Inferior parietal cortex (tissue), 1 donor: Measurements from ENCODE around the gene MAN1A1.

Experiments
- DNase-seq: peaks from one replicate; pipeline ENCODE4 v3.0.0-alpha.2; 2016; ENCODE audit errors: extremely low spot score

The MAN1A1 gene

DNA sequence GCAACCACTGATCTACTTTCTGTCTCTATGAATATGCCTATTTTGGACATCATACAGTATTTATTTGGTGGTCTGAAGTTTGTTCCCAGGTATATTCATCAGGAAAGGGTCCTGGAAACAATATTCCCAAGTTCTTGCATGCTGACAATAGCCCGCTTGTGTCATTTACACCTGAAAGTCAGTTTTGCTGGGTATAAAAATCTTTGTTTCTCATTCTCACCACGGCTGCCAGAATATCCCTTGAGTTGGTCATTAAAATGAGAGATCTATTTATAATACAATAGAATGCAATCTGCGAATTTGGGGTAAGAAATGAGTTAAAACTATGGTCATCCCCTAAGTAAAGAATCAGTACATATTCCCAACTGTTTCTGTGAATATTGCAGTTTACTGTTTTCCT, 79.0 kb downstream of the MAN1A1 start:
- DNase-seq, result no peak

DNA sequence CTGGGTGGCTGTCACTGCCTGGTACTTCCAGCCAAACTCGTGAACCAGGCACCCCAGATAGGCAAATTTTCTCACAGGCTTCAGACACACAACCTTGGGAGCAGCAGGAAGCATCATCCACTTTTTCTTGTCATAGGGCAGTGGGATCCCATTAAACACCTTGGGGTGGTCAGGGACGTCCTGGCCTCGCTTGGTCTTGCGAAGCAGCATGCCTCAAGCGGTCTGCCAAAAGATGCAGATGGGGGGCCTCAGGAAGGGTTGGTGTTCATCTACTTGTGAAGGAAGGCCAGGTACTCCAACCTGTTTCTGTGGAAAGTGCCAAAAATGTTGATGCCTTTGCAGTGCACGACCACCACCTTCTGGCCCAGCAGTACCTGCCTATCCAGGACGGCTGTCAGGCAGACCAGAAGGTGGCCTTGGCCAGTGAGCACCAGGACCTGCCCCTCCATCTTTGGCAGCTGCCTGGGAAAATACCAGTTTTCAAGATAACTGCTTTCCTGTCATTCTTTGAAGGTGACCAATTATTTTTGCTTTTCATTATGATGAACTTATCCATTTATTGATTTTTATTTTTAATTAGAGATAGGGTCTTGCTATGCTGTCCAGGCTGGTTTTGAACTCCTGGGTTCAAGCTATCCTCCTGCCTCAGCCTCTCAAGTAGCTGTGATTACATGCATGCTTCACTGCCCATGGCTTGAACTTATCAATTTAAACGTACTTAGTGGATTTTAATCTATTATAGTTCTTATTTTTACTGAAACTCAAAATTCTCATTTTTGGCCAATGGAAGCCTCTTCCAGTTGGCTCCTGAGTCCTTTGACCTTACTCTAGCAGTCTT, 80.1 kb downstream of the MAN1A1 start:
- no peak for DNase-seq

DNA sequence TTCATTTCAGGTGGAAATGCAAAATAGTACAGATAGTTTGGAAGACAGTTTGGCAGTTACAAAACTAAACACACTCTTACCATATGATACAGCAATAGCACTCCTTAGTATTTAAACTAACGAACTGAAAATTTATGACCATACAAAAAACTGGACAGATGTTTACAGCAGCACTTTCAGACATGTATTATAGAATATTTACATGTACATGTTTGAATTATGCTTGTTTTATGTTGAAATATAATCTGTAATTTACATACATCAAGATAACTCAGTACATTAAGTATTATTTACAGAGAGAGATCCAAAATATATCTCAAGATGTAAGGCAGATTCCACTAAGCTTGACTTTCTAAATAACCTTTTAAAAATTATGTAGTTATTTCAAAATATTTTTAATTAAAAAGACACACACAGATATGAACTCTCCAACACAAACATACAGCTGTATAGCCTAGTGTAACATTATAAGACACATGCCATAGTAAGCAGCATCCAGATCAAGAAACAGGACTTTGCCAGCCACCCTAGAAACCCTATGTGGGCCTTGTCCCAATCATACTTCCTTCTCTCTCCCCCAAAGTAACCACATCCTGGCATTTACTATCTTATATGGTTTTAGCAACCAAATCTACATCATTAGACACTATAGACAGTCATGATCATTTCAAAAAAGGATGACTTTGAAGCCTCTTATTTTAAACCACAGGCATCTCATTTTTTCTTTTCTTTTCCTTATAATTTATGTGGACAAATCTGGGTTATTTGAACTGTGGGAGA, 82.2 kb downstream of the MAN1A1 start:
- DNase-seq, result no peak

DNA sequence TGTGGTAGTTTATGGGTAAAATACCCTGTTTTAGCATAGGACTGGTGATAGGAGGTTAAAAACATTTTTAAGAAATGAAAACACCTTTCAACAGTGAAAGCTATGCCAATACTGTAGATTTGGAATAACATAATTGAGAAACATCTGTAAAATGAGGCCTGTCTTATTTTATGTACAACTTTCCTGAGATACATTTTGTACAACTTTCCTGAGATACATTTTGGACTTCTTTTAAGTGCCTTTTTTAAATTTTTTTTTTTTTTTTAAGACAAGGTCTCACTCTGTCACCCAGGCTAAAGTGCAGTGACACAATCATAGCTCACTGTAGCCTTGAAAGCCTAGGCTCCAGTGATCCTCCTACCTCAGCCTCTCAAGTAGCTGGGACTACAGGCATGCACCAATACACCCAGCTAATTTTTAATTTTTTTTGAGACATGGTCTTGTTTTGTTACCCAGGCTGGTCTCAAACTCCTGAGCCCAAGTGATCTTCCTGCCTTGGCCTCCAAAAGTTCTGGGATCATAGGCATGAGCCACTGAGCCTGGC, 84.6 kb downstream of the MAN1A1 start:
- DNase-seq, result no peak

DNA sequence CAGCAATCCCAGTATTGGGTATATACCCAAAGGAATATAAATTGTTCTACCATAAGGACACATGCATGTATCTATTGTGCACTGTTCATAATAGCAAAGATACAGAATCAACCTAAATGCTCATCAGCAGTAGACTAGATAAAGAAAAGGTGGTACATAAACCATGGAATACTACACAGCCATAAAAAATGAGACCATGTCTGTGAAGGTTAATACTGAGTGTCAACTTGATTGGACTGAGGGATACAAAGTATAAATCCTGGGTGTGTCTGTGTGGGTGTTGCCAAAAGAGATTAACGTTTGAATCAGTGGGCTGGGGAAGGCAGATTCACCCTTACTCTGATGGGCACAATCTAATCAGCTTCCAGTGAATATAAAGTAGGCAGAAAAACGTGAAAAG, 86.9 kb downstream of the MAN1A1 start:
- no peak for DNase-seq

DNA sequence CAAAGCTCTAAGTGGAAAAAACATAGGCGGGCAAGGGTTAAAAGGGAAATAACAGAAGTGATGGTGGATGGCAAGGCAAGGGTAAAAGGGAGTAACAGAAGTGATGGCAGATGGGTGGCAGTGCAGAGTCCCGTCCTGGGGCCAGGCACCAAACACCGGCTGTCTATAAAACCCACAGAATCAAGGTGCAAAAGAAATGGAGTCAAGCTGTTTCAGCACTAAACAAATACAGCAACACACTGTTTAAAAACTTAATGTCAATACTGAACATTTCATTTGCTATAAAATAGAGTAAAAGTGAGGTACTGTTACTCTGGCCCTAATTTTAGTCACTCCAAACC, 87.6 kb downstream of the MAN1A1 start:
- no peak for DNase-seq

DNA sequence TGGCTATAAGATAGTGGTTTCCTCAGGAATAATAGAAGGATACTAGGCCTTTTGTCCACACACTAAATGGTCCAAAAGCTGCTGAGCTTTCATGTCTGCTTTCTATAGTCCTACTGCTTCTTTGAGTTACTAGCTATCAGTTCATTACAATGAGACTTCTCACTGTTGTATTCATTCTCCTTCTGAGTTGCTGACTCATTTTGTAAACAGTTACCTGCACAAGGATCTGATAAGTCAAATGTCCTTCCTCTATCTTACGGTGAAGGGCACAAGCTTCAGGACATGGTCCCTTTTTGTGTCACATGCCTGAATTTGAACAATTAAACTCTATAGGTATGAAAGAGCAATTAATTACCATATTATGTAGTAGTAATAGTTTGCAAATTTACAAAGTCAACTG, 90.5 kb downstream of the MAN1A1 start:
- no peak for DNase-seq

DNA sequence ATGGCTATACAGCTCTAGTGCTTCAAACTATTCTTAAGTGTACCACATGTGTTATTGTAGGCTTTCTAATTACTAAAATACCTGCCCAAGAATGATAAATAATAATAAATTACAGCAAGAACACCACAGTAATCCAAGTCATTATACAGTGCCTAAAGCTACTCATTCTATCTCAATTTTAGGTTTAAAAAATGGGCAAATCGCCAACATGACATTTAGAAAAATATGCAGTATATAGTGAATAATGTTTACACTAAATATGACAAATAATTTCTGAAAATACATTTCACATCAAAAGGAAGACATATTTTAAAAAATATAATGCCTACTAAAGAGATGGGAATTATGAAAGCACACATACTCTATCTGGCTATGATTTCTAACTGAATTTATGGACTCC, 91.8 kb downstream of the MAN1A1 start:
- no peak for DNase-seq

DNA sequence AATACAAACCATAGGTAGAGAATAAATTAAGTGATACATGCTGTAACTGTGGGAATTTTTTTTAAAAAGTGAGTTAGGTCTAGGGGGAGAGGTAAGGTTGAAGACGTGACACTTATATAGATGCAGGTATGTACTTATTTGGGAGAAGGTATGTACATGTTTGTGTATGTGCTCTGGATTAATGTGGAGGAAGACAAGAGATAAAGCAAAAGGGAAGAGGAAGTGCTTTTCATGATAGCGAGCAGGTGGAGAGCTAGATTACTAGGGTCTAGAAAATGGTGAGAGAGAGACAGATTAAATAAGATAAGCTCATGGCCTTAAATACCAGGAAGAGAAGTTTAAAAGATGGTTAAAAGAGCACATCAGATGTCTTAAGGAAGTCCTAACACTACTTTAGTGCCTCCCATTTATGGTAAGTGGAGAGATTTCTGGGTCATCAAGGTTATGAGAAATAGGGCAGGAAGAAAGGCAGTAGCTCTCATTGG, 92.5 kb downstream of the MAN1A1 start:
- DNase-seq, result no peak

DNA sequence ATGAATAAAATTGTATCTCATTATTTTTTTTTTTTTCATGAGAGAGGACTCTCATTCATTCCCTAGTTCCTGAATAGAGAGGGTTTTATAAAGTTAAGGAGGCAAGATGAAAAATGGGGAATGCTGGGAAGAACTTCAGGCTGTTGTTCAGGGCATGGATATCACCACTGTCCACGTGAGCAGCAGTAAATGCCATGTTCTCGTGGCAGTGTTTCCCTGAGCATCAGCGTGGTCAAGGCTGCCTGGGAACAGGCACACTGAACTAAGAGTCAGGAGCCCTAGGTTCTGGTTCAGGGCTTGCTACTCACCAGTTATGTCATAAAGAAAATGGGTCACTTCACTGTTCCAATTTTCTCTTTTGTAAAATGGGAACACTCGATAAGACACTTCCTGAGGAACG, 93.2 kb downstream of the MAN1A1 start:
- no peak for DNase-seq

DNA sequence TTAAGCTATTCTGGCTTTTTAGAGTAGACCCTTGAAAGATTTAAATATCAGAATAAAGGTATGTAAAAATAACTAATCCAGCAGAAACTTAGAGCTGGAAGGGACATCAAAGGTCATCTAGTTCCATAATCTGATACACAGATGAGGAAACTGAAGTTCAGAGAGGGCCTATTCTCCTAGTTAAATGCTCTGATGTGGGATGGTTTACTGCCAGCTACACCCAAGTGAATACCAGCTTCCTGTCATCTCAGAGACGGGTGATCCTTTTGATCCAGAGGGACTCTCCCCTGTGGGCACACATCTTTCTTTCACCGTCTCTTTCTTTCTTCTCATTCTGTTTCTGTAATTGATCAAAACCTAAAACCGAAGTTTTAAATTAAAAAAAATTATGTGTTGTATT, 94.1 kb downstream of the MAN1A1 start:
- no peak for DNase-seq

DNA sequence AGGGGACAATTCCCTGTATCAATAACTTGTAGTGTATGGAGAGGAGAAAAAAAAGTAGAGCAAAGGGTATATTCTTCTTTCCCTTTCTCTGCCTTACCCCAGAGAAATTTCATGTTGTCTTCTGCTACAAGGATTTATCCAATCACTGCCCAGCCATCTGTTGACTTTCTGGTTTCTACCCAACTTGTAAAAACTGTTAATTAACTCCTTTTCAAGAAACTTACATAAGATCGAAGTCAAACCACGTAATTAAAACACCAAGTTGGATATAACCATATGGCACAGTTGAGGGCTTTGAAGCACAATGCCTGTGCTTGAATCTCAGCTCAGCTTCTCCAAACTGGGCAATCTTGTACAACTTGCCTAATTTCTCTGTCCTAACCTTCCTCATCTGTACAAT, 99.5 kb downstream of the MAN1A1 start:
- no peak for DNase-seq

DNA sequence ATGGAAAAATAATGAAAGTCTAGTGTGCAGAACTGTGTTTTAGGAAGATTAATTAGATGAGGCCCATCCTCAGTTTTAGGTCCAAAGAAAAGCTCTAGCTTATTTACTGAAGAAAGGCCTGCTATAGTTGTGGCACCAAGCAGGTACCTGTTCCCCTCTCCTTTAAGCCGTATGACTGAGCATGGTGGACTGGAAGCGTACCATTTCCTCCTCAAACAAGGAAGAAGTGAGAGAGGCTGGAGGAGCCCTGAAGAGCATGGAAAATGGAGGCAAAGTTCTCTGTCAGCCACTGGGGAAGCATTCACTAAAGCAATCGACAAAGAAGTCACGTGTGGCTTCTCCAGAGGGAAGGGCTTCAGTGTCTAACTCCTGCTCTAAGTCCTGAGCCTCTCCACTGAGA, 100.2 kb downstream of the MAN1A1 start:
- DNase-seq, result no peak

DNA sequence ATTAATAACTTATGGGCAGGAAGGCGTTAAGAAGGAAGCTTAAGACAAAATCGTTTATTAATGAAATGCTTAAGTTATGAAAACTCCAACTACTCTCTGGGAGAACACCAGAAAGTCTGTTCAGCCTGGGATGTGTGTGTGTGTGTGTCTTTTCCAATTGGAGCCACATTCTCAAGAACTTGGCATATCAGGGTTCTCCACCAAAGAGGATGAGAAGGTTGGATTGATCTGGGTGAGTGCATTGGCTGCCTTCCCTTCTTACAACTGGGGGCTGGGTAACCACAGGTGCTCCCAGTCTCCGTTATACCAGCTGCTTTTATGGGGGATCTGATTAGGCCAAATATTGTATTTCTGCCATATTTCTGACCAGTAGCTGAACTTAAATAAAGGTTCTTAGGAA, 102.1 kb downstream of the MAN1A1 start:
- DNase-seq, result no peak

DNA sequence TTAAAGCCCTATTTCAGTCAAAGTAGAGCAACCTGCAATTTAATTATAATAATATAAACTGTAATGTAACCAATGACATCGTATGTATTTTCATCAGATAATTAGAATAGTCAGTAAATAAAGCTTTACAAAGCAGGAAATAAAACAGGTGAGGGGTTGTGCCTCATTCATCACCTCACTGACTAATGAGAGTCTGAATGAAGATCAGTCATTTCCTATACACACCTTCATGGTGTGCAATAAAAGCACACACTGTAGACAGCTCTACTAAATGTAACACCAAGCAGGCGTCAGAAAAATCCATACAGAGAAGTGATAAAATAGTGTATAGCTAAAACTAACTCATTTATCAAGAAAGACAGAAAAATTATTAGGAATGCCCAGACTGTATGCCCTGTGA, 105.9 kb downstream of the MAN1A1 start:
- no peak for DNase-seq

DNA sequence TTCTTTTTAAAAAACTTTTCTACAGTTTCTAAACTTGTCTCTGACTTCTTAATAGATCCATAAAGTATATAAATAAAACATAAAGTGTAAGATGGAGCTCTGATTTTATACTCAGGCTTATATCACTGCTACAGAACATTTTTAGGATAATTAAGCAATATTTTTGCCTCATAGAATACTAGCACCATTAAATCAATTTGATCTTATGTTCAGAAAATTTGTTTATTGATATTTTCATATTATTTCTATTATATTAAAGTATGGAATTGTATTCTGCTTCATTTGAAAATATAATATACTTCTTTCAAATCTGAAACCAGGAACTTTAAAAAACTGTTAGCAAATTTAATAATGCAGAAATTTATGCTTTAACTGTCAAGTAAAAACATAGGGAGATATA, 106.5 kb downstream of the MAN1A1 start:
- DNase-seq, result no peak

DNA sequence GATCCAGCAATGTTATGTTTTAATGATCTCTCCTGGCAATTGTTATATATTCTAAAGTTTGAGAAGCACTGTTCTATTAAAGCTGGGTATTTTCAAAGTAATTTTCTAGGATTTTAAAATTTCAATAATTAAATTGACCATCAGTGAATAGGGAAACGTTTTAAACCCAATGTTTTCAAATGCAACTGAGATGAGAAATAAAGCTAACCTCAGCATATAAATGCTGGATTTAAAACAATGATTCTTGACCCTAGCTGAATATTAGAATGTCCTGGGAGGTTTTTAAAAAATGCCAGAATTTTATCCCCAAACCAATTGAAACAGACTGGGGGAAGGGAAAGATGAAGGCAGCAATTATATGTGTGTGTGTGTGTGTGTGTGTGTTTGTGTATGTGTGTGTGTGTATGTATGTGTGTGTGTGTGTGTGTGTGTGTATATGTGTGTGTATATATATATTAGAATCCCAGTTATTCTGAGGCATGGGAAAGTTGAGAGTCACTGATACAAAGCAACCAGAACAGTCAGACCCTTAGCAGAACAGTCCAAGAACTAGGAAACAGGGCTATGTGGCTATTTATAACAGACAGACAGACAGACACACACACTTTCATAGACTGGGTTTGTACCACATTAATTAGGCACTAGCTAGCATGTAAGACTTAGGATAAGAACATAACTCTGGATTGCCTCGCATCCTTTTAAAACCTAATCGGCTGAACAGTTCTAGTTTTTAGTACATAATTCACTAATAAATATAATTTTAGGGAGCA, 107.8 kb downstream of the MAN1A1 start:
- no peak for DNase-seq

DNA sequence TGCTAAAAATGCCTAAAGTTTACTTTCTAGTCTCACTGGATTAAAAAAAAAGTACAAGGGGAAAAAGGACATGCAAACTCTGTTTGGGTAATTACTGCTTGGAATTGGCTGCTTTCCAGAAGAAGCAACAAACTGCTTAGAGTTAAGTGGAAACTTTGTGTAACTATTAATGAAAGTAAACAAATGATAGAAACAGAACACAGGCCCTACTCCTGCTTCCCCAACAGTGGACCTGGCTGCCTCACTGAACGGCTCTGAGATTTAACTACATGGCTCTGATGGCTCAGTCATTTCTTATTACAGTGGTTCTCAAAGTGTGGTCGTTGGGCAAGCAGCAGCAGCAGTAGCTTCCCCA, 108.5 kb downstream of the MAN1A1 start:
- no peak for DNase-seq

DNA sequence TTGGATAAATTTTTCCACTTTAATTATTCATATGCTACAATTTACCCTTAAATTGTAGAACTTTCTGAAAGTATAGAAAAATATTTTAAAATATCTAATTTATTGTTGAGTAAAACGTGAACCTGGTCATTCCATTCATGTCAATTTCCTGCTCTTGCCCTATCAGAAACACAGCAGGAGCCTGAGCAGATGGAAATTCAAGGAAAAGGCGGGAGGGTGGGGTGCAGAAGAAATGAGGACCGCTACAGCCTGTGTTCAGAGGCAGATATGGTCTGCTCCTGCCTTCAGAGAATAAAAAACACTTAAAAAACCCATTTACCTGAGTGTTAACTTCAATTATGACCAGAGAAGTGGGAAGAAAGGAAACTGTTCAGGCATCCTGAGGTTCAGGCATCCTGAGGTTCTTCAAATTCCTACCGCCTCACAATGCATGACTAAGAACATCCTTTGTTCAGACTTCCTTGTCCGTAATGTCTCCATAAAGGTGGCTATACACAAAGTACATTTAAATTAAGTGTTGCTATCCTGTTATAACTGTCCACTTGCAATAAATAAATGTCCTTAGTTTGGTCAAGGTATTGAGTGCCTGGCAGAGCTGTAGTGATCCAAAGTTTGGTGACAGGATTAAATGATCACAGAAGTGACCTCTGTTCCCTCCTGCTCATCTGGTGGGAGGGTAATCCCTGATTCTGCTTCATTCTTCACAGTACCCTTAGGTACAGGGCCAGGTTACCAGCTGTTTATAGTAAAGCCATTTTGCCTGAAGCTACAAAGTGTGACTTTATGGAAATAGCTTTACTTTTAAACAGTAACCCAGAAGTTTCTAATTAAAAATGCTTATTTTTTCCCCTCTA, 109.1 kb downstream of the MAN1A1 start:
- no peak for DNase-seq

DNA sequence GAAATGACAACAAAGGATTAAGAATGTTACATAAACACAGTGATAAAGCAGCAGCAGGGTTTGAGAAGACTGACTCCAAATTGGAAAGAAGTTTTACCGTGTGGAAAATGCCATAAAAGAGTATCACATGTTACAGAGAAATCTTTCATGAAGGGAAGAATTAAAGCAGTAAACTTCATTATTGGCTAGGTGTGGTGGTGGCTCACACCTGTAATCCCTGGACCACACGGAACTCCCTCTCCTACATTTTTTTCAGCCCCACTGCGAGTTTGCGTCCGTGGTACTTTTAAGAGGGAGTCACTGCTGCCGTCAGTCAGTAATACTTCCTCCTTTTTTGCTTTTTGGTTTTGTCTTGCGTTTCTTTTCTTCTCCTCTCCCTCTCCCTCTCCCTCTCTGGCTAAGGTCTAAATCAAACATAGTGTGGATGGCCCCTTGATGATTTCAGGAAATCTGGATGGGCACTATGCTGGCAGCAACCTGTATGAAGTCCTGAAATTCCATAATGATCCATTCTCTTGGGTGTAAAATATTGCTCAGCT, 112.3 kb downstream of the MAN1A1 start:
- DNase-seq, result no peak

DNA sequence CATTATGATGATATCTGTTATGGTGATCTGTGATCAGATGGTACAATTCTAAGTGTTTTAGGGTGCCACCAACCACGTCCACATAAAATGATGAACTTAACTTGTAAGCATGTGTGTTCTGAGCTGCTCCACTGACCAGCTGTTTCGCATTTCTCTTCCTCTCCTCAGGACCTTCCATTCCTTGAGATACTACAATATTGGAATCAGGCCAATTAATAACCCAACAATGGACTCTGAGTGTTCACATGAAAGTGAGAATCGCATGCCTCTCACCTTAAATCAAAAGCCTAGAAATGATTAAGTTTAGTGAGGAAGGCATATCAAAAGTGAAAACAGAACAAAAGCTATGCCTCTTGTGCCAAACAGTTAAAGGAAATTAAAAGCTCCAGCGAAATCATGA, 114.6 kb downstream of the MAN1A1 start:
- DNase-seq, result no peak
